ENCODE data around the gene UBA1.

- TF ChIP-seq POLR2AphosphoS5 (IDR thresholded peaks at IDR 0.05) (no peak), CTCF (IDR thresholded peaks at IDR 0.05 in 8 of 11, conservative IDR thresholded peaks at IDR 0.05 in 3 of 11) (no peak), POLR2A (IDR thresholded peaks at IDR 0.05) (no peak)
Observed at GRCh38 chrX:47226531-47227333, 33.1 kb downstream of the UBA1 start.

Measured in spleen (tissue), 7 donors.